Astrocyte (in vitro differentiated cells and primary cell): ENCODE data around the gene KIF25. TPM values are rescaled to one million over a fixed set of nuclear protein-coding genes. Genes with fewer than 3 reads are reported as not detected.

ENCODE experiments used
- DNase-seq: peaks from one replicate; pipeline ENCODE4 v3.0.0-alpha.2; 2010; ENCODE audit warnings: low read depth
- FAIRE-seq: peaks from 2 replicates; lab custom pipeline; 2011; peaks lifted over from hg19 to GRCh38; lab: Jason Lieb, UNC
- H2AFZ ChIP-seq: 2 replicates; pipeline ENCODE4 v1.6.0; 2012; ENCODE audit warnings: low read depth, low read length, inconsistent platforms
- H3K27ac ChIP-seq: 2 replicates; pipeline ENCODE4 v1.5.1; 2011; ENCODE audit warnings: low read depth, low read length, inconsistent platforms
- H3K27me3 ChIP-seq: 2 replicates; pipeline ENCODE4 v1.6.0; 2011; ENCODE audit warnings: low read length, inconsistent platforms; ENCODE audit not compliant: insufficient read depth
- H3K36me3 ChIP-seq: 2 replicates; pipeline ENCODE4 v1.5.1; 2011; ENCODE audit warnings: low read length, inconsistent platforms; ENCODE audit not compliant: insufficient read depth
- H3K4me1 ChIP-seq: 2 replicates; pipeline ENCODE4 v1.5.1; 2011; ENCODE audit warnings: low read length, inconsistent platforms; ENCODE audit not compliant: insufficient read depth
- H3K4me2 ChIP-seq: 2 replicates; pipeline ENCODE4 v1.6.0; 2012; ENCODE audit warnings: low read length, inconsistent platforms
- H3K4me3 ChIP-seq: 2 replicates; pipeline ENCODE4 v1.5.1; 2011; ENCODE audit warnings: low read depth, mild to moderate bottlenecking, low read length, inconsistent platforms; ENCODE audit not compliant: insufficient read depth
- H3K79me2 ChIP-seq: 2 replicates; pipeline ENCODE4 v1.6.0; 2012; ENCODE audit warnings: mild to moderate bottlenecking, low read length, inconsistent platforms; ENCODE audit not compliant: insufficient read depth
- H3K9ac ChIP-seq: 2 replicates; pipeline ENCODE4 v1.6.0; 2012; ENCODE audit warnings: mild to moderate bottlenecking, low read length, inconsistent platforms
- H3K9me3 ChIP-seq: 2 replicates; pipeline ENCODE4 v1.5.1; 2012; ENCODE audit warnings: low read depth, mild to moderate bottlenecking, low read length, inconsistent platforms; ENCODE audit not compliant: insufficient read depth
- H4K20me1 ChIP-seq: 2 replicates; pipeline ENCODE4 v1.6.0; 2012; ENCODE audit warnings: low read length, inconsistent platforms; ENCODE audit not compliant: insufficient read depth
- H3K27ac Mint-ChIP-seq: one replicate; pipeline ENCODE4 v1.8.0; 2021; ENCODE audit warnings: mild to moderate bottlenecking, mixed read lengths; ENCODE audit not compliant: unreplicated experiment
- H3K27me3 Mint-ChIP-seq: one replicate; pipeline ENCODE4 v1.8.0; 2021; ENCODE audit warnings: low read depth, mixed read lengths; ENCODE audit not compliant: unreplicated experiment
- H3K36me3 Mint-ChIP-seq: one replicate; pipeline ENCODE4 v1.8.0; 2021; ENCODE audit warnings: low read depth, mixed read lengths; ENCODE audit not compliant: unreplicated experiment
- H3K4me1 Mint-ChIP-seq: one replicate; pipeline ENCODE4 v1.8.0; 2021; ENCODE audit warnings: low read depth, mixed read lengths; ENCODE audit not compliant: unreplicated experiment
- H3K4me3 Mint-ChIP-seq: one replicate; pipeline ENCODE4 v1.8.0; 2021; ENCODE audit warnings: mild to moderate bottlenecking, moderate library complexity, mixed read lengths; ENCODE audit not compliant: unreplicated experiment
- H3K9me3 Mint-ChIP-seq: one replicate; pipeline ENCODE4 v1.8.0; 2021; ENCODE audit warnings: mild to moderate bottlenecking, mixed read lengths; ENCODE audit not compliant: unreplicated experiment
- EZH2 ChIP-seq: IDR thresholded peaks from 2 replicates; pipeline ENCODE4 v1.6.1; 2012; ENCODE audit warnings: mild to moderate bottlenecking, low read length, inconsistent platforms; ENCODE audit not compliant: insufficient read depth
- total RNA-seq: library from RNA; stranded (reverse); gene quantifications from 2 replicates; pipeline ENCODE4 v1.2.1, GENCODE V29; 2021
- TF ChIP-seq, protein P1 (sequence below): IDR thresholded peaks from 2 replicates; pipeline ENCODE4 v1.5.1; 2011; ENCODE audit warnings: low read depth, mild to moderate bottlenecking, inconsistent platforms, low read length, moderate library complexity; ENCODE audit not compliant: insufficient read depth

The KIF25 gene
- total RNA-seq, 1 donor from 2014 or later, result not detected

DNA sequence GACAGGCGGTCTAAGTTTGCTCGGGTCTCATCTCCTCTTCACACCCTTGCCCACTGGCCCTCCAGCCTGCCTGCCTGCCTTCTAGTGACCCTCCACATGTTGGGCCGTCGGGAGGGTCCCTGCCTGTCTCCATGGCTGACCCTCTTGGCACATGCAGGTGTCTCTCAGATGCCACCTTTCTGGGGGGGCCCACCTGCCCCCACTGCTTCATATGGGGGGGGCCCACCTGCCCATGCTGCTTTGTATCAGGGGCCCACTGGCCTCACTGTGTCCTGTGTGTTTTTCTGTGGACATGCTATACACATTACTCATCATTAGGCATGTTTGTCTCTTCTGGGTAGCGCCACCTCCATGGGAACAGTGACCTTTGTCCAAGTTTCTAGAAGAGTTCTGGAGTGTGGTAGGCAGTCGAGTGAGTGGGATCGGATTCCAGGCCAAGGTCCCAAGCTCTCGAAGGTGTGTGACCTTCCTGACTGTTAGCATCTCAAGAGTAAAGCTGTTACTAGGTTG lies 40.4 kb upstream of the KIF25 start:
- Mint-ChIP-seq H3K4me1 (peaks cover 18% of the 10 kb centered on the region), H3K9me3 (no peaks in the 10 kb centered on the region), H3K27ac (no peak overlapping the region), H3K4me3 (no peak overlapping the region), H3K27me3 (no peaks in the 10 kb centered on the region), H3K36me3 (peaks cover 10% of the 10 kb centered on the region)
- H2AFZ ChIP-seq, result no peak overlapping the region
- no peaks in the 10 kb centered on the region for H3K9me3 ChIP-seq
- H4K20me1 ChIP-seq, result peaks cover 10% of the 10 kb centered on the region
- TF ChIP-seq, protein P1, sequence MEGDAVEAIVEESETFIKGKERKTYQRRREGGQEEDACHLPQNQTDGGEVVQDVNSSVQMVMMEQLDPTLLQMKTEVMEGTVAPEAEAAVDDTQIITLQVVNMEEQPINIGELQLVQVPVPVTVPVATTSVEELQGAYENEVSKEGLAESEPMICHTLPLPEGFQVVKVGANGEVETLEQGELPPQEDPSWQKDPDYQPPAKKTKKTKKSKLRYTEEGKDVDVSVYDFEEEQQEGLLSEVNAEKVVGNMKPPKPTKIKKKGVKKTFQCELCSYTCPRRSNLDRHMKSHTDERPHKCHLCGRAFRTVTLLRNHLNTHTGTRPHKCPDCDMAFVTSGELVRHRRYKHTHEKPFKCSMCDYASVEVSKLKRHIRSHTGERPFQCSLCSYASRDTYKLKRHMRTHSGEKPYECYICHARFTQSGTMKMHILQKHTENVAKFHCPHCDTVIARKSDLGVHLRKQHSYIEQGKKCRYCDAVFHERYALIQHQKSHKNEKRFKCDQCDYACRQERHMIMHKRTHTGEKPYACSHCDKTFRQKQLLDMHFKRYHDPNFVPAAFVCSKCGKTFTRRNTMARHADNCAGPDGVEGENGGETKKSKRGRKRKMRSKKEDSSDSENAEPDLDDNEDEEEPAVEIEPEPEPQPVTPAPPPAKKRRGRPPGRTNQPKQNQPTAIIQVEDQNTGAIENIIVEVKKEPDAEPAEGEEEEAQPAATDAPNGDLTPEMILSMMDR, result no peak
- no peak for TF ChIP-seq EZH2
- H3K79me2 ChIP-seq, result no peaks in the 10 kb centered on the region
- H3K4me1 ChIP-seq, result peaks cover 7% of the 10 kb centered on the region
- no peak overlapping the region for H3K4me2 ChIP-seq
- no peak overlapping the region for H3K4me3 ChIP-seq
- H3K36me3 ChIP-seq, result peaks cover 3% of the 10 kb centered on the region
- DNase-seq, result no peak
- H3K9ac ChIP-seq, result no peak overlapping the region
- no peaks in the 10 kb centered on the region for H3K27me3 ChIP-seq
- FAIRE-seq, result no peak
- H3K27ac ChIP-seq, result no peak overlapping the region

DNA sequence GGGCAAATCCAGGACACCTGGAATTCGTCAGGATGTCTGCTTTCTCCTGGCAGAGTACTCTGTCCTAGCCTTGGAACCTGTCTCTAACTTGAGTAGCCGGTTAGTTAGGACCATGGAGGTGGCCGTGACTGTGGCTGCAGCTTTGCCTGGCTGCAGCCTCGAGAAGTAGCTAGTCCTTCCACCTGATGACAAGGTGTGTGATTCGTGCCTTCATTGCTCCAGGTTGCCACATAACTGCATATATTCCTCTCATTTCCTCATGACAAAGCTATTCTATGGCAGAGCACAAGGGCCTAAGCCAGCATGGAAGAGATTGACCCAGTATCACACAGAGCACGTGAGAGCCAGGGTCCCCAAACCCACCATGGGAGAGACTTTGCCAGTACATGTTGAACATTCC lies 39.8 kb upstream of the KIF25 start:
- Mint-ChIP-seq H3K4me1 (peaks cover 18% of the 10 kb centered on the region), H3K36me3 (peaks cover 7% of the 10 kb centered on the region), H3K27me3 (no peaks in the 10 kb centered on the region), H3K9me3 (no peaks in the 10 kb centered on the region), H3K27ac (peak overlapping the region; percentile 68), H3K4me3 (no peak overlapping the region)
- no peak overlapping the region for H2AFZ ChIP-seq
- no peaks in the 10 kb centered on the region for H3K27me3 ChIP-seq
- H3K27ac ChIP-seq, result no peak overlapping the region
- FAIRE-seq (no peak), DNase-seq (no peak)
- H3K4me3 ChIP-seq, result no peak overlapping the region
- TF ChIP-seq, protein P1, result no peak
- no peak for TF ChIP-seq EZH2
- H3K9ac ChIP-seq, result no peak overlapping the region
- no peaks in the 10 kb centered on the region for H3K79me2 ChIP-seq
- H4K20me1 ChIP-seq, result peaks cover 10% of the 10 kb centered on the region
- no peaks in the 10 kb centered on the region for H3K36me3 ChIP-seq
- peaks cover 7% of the 10 kb centered on the region for H3K4me1 ChIP-seq
- H3K9me3 ChIP-seq, result no peaks in the 10 kb centered on the region
- H3K4me2 ChIP-seq, result no peak overlapping the region

DNA sequence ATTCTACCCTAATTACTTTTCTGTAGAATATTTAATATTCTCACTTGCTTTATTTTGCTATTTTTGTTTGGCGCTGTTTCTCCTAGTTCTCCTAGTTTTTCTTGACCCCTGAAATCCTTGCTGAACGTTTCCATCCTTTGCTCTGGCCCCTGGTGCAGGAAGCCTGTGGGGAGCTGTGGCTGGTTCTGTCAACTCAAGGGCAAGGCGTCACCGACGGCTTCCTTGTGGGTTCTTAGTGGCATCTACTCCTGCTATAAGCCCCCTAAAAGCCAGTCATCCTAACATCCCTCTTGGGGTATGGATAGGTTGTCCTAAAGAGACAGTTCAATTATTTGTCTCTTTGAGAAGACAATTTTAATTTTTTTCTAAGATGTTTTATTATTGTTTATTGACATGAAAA lies 36.9 kb upstream of the KIF25 start:
- Mint-ChIP-seq H3K27ac (no peak overlapping the region), H3K4me1 (peaks cover 30% of the 10 kb centered on the region), H3K9me3 (no peaks in the 10 kb centered on the region), H3K4me3 (no peak overlapping the region), H3K36me3 (peaks cover 15% of the 10 kb centered on the region), H3K27me3 (no peaks in the 10 kb centered on the region)
- Histone ChIP-seq H3K79me2 (no peaks in the 10 kb centered on the region), H3K4me1 (peaks cover 7% of the 10 kb centered on the region), H3K27me3 (no peaks in the 10 kb centered on the region), H3K4me3 (no peak overlapping the region), H3K27ac (no peak overlapping the region), H3K9ac (no peak overlapping the region), H3K4me2 (no peak overlapping the region), H3K36me3 (peaks cover 5% of the 10 kb centered on the region), H4K20me1 (peaks cover 10% of the 10 kb centered on the region), H3K9me3 (no peaks in the 10 kb centered on the region), H2AFZ (no peak overlapping the region)
- TF ChIP-seq EZH2, result no peak
- TF ChIP-seq, protein P1, result no peak
- FAIRE-seq (no peak), DNase-seq (no peak)
